A673 (cell line): Measurements from ENCODE around the gene ADGRE1. TPM values are rescaled to one million over a fixed set of nuclear protein-coding genes. Genes with fewer than 3 reads are reported as not detected.

Experiments
- BruUV-seq: library from RNA; stranded (reverse); fragments of 400-500 nt; replicated peaks from 2 replicates; lab custom pipeline; 2021; lab: Mats Ljungman, UMichigan
- CTCF ChIA-PET: fragments of 300-600 bp; sonication (Branson Sonifier 250); formaldehyde crosslinking; loops from one replicate; lab custom pipeline; 2022; ENCODE audit warnings: antibody characterized with exemption; lab: Charles Lee
- POLR2A ChIA-PET: fragments of 300-600 bp; sonication (Branson Sonifier 250); formaldehyde crosslinking; loops from one replicate; lab custom pipeline; 2022; ENCODE audit warnings: antibody characterized with exemption; ENCODE audit not compliant: low non-redundant PET; lab: Charles Lee
- DNase-seq: peaks from one replicate; pipeline ENCODE4 v3.0.0-alpha.2; 2015; ENCODE audit warnings: low spot score
- H3K27ac ChIP-seq: fragments of 200-600 bp; sonication (generic); 2 replicates; pipeline ENCODE4 v1.5.1; 2016; ENCODE audit warnings: mixed run types, low read depth, mild to moderate bottlenecking, mixed read lengths, antibody characterized with exemption, low read length; ENCODE audit not compliant: poor library complexity, severe bottlenecking
- H3K27me3 ChIP-seq: fragments of 200-600 bp; sonication (generic); replicated peaks from 2 replicates; pipeline ENCODE4 v1.6.1; 2017; ENCODE audit warnings: mixed run types, low read depth, mild to moderate bottlenecking, mixed read lengths, antibody characterized with exemption, low read length; ENCODE audit not compliant: insufficient read depth, poor library complexity
- H3K36me3 ChIP-seq: fragments of 200-600 bp; sonication (generic); 2 replicates; pipeline ENCODE4 v1.6.1; 2016; ENCODE audit warnings: mixed run types, mild to moderate bottlenecking, mixed read lengths, antibody characterized with exemption, low read length; ENCODE audit not compliant: insufficient read depth, poor library complexity, severe bottlenecking
- H3K4me1 ChIP-seq: fragments of 200-600 bp; sonication (generic); 2 replicates; pipeline ENCODE4 v1.6.1; 2017; ENCODE audit warnings: mixed run types, mild to moderate bottlenecking, mixed read lengths, antibody characterized with exemption, low read length; ENCODE audit not compliant: insufficient read depth, poor library complexity, severe bottlenecking
- H3K4me3 ChIP-seq: fragments of 200-600 bp; sonication (generic); 2 replicates; pipeline ENCODE4 v1.5.1; 2016; ENCODE audit warnings: low read depth, mixed run types, mild to moderate bottlenecking, mixed read lengths, low read length; ENCODE audit not compliant: poor library complexity, severe bottlenecking
- H3K9me3 ChIP-seq: fragments of 200-600 bp; sonication (generic); 2 replicates; pipeline ENCODE4 v1.6.1; 2016; ENCODE audit warnings: mixed run types, low read depth, mild to moderate bottlenecking, mixed read lengths, antibody characterized with exemption, low read length; ENCODE audit not compliant: poor library complexity, severe bottlenecking
- CTCF ChIP-seq: fragments of 300-800, 200-600 bp; sonication (generic); conservative IDR thresholded peaks from 2 replicates; pipeline ENCODE4 v1.5.1; 2017; ENCODE audit warnings: low read depth, mild to moderate bottlenecking, antibody characterized with exemption, low read length, moderate library complexity, mixed read lengths
- EZH2 ChIP-seq: fragments of 200-600 bp; sonication (generic); IDR thresholded peaks from 2 replicates; pipeline ENCODE4 v1.6.1; 2017; ENCODE audit warnings: borderline replicate concordance, low read depth, mild to moderate bottlenecking, mixed read lengths, antibody characterized with exemption, low read length; ENCODE audit not compliant: poor library complexity, severe bottlenecking
- intact Hi-C: fragments of 100-400 bp; cut with micrococcal nuclease; formaldehyde crosslinking; loops from one replicate; pipeline ENCODE4 v1.10.0; 2022; ENCODE audit not compliant: unreplicated experiment
- total RNA-seq: library from RNA; stranded (reverse); gene quantifications from 2 replicates; pipeline ENCODE4 v1.2.3, GENCODE V29; 2021

ADGRE1 gene
- total RNA-seq, 1 experiment from 2014 or later = not detected

GRCh38 chr19:6948884-6949283, 61.5 kb downstream of the ADGRE1 start:
- no TSS peak for BruUV-seq
- H3K4me1 ChIP-seq = peaks cover 13% of the 10 kb centered on the region
- H3K27me3 ChIP-seq = no peaks in the 10 kb centered on the region
- DNase-seq = no peak
- intact Hi-C loops = no loop called here
- ChIA-PET POLR2A (no interaction called here), CTCF (no interaction called here)
- H3K36me3 ChIP-seq = no peaks in the 10 kb centered on the region
- H3K9me3 ChIP-seq = no peaks in the 10 kb centered on the region
- no peak overlapping the region for H3K27ac ChIP-seq
- no peak overlapping the region for H3K4me3 ChIP-seq
- no peak for TF ChIP-seq EZH2
- TF ChIP-seq CTCF = no peak

GRCh38 chr19:6952956-6953355, 65.6 kb downstream of the ADGRE1 start:
- BruUV-seq = no TSS peak
- Histone ChIP-seq H3K4me1 (peaks cover 5% of the 10 kb centered on the region), H3K27me3 (no peaks in the 10 kb centered on the region), H3K4me3 (no peak overlapping the region), H3K27ac (no peak overlapping the region), H3K36me3 (no peaks in the 10 kb centered on the region), H3K9me3 (no peaks in the 10 kb centered on the region)
- intact Hi-C loops = no loop called here
- TF ChIP-seq CTCF (no peak), EZH2 (no peak)
- CTCF ChIA-PET = no interaction called here
- POLR2A ChIA-PET = no interaction called here
- DNase-seq = no peak

- H3K9me3 ChIP-seq = no peaks in the 10 kb centered on the region
- no peak overlapping the region for H3K4me3 ChIP-seq
- POLR2A ChIA-PET = no interaction called here
- H3K27ac ChIP-seq = no peak overlapping the region
- no peak for DNase-seq
- H3K27me3 ChIP-seq = no peaks in the 10 kb centered on the region
- H3K4me1 ChIP-seq = no peaks in the 10 kb centered on the region
- CTCF ChIA-PET = no interaction called here
- TF ChIP-seq EZH2 (no peak), CTCF (no peak)
- no peaks in the 10 kb centered on the region for H3K36me3 ChIP-seq
- no TSS peak for BruUV-seq
- intact Hi-C loops = no loop called here
These were observed 67.7 kb downstream of the ADGRE1 start for GRCh38 chr19:6955082-6955481.
